ENCODE measurements around the gene FER. TPM values are rescaled to one million over a fixed set of nuclear protein-coding genes. Genes with fewer than 3 reads are reported as not detected.

FER gene
- total RNA-seq, 1 donor from 2014 or later = 30.9 TPM

DNA sequence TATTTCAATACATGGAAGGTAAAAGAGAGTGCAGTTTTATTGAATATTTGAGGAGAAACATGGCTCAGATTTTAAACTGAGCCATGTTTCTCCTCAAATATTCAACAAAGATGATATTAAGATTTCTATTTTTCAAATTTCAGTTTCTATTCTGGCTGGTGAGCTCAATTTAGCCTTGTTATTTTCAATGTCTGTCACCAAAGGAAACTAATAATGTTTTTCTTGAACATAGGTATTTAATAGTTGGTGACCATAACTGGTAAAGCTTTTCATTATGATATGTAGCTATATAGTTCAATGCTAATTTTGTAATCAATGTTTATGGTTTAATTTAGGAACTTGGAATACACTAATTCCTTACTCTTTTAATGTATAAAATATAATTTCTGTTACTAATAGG lies 177.4 kb downstream of the FER start:
- no peak for DNase-seq
- H3K27me3 Mint-ChIP-seq (ENCODE audit: unreplicated experiment) = no peaks in the 10 kb centered on the region
- no peaks in the 10 kb centered on the region for H3K9me3 Mint-ChIP-seq (ENCODE audit: unreplicated experiment)
- no peak overlapping the region for H3K4me3 Mint-ChIP-seq (ENCODE audit: unreplicated experiment)
- H3K36me3 Mint-ChIP-seq (ENCODE audit: unreplicated experiment) = no peaks in the 10 kb centered on the region
- no peak overlapping the region for H3K27ac Mint-ChIP-seq (ENCODE audit: unreplicated experiment)
- peaks cover 6% of the 10 kb centered on the region for H3K4me1 Mint-ChIP-seq (ENCODE audit: low read depth, unreplicated experiment)
- TF ChIP-seq, protein P1, sequence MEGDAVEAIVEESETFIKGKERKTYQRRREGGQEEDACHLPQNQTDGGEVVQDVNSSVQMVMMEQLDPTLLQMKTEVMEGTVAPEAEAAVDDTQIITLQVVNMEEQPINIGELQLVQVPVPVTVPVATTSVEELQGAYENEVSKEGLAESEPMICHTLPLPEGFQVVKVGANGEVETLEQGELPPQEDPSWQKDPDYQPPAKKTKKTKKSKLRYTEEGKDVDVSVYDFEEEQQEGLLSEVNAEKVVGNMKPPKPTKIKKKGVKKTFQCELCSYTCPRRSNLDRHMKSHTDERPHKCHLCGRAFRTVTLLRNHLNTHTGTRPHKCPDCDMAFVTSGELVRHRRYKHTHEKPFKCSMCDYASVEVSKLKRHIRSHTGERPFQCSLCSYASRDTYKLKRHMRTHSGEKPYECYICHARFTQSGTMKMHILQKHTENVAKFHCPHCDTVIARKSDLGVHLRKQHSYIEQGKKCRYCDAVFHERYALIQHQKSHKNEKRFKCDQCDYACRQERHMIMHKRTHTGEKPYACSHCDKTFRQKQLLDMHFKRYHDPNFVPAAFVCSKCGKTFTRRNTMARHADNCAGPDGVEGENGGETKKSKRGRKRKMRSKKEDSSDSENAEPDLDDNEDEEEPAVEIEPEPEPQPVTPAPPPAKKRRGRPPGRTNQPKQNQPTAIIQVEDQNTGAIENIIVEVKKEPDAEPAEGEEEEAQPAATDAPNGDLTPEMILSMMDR (IDR thresholded peaks at IDR 0.05; ENCODE audit: partially characterized antibody, unreplicated experiment) = no peak

DNA sequence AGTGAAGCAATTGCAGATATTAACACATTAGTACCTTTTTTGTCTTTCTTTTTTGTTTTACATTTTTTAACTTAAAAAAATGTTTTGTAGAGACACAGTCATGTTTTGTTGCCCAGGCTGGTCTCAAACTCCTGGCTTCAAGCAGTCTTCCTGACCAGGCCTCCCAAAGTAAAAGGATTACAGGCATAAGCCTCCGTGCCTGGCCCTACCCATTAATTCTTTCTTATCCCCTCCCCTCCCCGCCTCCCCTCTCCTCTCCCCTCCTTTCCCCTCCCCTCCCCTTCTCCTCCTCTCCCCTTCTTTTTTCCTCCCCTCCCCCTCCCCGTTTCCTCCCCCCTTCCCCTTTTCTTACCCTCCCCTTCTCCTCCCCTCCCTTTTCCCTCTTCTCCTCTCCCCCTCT lies 182.4 kb downstream of the FER start:
- Mint-ChIP-seq H3K36me3 (ENCODE audit: unreplicated experiment) (peaks cover 15% of the 10 kb centered on the region), H3K9me3 (ENCODE audit: unreplicated experiment) (peaks cover 1% of the 10 kb centered on the region), H3K27ac (ENCODE audit: unreplicated experiment) (no peak overlapping the region), H3K4me3 (ENCODE audit: unreplicated experiment) (no peak overlapping the region), H3K4me1 (ENCODE audit: low read depth, unreplicated experiment) (no peaks in the 10 kb centered on the region), H3K27me3 (ENCODE audit: unreplicated experiment) (peaks cover 3% of the 10 kb centered on the region)
- DNase-seq = no peak
- TF ChIP-seq, protein P1 (IDR thresholded peaks at IDR 0.05; ENCODE audit: partially characterized antibody, unreplicated experiment) = no peak

DNA sequence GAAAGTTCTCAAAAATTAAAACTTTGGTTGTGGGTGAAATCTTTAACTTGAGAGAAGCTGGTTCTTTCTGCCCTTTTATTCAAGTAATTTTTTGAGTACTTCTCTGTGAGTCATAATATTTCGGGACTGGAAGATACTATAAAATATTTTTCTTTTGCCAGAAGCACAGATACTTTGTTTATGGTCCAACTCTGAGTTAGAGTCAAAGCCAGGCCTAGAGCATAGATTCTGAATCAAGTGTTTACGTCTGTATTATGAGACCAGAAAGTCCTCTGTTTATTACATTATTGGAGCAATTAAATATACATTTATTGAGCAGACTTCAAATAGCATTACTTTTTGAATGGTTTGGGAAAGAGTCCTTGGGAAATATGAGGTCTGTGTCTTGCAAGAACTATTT lies 187.9 kb downstream of the FER start:
- no peak overlapping the region for H3K27ac Mint-ChIP-seq (ENCODE audit: unreplicated experiment)

DNA sequence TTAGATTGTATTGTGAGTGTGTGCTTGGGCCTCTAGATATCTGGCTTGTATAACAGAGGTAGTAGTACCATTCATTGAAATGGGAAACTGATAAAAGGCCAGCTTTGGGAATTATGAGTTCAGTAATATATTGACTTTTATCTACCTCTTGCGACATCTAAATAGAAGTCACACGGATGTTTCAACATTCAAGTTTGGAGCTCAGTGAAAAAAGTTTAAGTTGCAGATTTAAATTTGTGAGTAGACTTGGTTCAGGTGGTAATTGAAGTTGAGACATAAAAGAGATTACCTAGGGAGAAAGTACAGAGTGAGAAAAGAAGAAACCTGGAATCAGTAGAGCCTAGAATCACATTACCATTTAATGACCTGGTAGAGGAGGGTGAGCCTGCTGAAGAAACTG lies 189.5 kb downstream of the FER start:
- Mint-ChIP-seq H3K4me1 (ENCODE audit: low read depth, unreplicated experiment) (peaks cover 5% of the 10 kb centered on the region), H3K27ac (ENCODE audit: unreplicated experiment) (no peak overlapping the region), H3K4me3 (ENCODE audit: unreplicated experiment) (no peak overlapping the region), H3K27me3 (ENCODE audit: unreplicated experiment) (no peaks in the 10 kb centered on the region), H3K36me3 (ENCODE audit: unreplicated experiment) (peaks cover 11% of the 10 kb centered on the region), H3K9me3 (ENCODE audit: unreplicated experiment) (peaks cover 1% of the 10 kb centered on the region)
- DNase-seq = no peak
- TF ChIP-seq, protein P1 (IDR thresholded peaks at IDR 0.05; ENCODE audit: partially characterized antibody, unreplicated experiment) = no peak

More for the DNA sequence above, 187.9 kb downstream of the FER start:
- Mint-ChIP-seq H3K27me3 (ENCODE audit: unreplicated experiment) (peaks cover under 1% of the 10 kb centered on the region), H3K4me1 (ENCODE audit: low read depth, unreplicated experiment) (no peaks in the 10 kb centered on the region), H3K4me3 (ENCODE audit: unreplicated experiment) (no peak overlapping the region), H3K9me3 (ENCODE audit: unreplicated experiment) (peaks cover 1% of the 10 kb centered on the region), H3K36me3 (ENCODE audit: unreplicated experiment) (peaks cover 15% of the 10 kb centered on the region)
- TF ChIP-seq, protein P1 (IDR thresholded peaks at IDR 0.05; ENCODE audit: partially characterized antibody, unreplicated experiment) = no peak
- no peak for DNase-seq

DNA sequence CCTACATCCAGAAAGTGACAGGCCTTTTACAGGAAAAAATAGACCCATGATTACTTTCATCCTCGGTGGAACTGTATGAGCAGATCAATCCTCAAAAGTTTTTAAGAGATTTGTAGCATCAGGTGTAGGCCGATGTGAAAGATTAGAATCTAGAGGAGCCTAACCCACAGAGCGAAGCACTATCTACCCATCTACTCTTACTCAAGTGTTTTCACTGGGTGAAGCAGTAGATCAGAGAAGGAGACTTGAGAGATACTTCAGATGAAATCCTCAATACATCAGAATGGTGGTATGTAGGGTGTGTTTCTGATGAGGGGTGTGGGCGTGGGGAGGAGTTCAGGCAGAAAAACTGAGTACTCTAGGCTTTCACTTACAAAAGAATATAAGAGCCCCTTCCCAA lies 192.8 kb downstream of the FER start:
- DNase-seq = no peak
- Mint-ChIP-seq H3K9me3 (ENCODE audit: unreplicated experiment) (no peaks in the 10 kb centered on the region), H3K36me3 (ENCODE audit: unreplicated experiment) (no peaks in the 10 kb centered on the region), H3K27me3 (ENCODE audit: unreplicated experiment) (no peaks in the 10 kb centered on the region), H3K27ac (ENCODE audit: unreplicated experiment) (no peak overlapping the region), H3K4me3 (ENCODE audit: unreplicated experiment) (no peak overlapping the region), H3K4me1 (ENCODE audit: low read depth, unreplicated experiment) (peaks cover 5% of the 10 kb centered on the region)
- TF ChIP-seq, protein P1 (IDR thresholded peaks at IDR 0.05; ENCODE audit: partially characterized antibody, unreplicated experiment) = no peak
